Measurements from ENCODE around the gene TGOLN2. TPM values are rescaled to one million over a fixed set of nuclear protein-coding genes. Genes with fewer than 3 reads are reported as not detected.
A peak's percentile ranks its signal among the peaks of the same experiment; 100 is the strongest.

Gene TGOLN2
- total and polyA plus RNA-seq, 2 of the 13 experiments (the other 11 are each of a cell fraction or from before 2014, with no cell fraction given) = 99.6 to 155 TPM

DNA sequence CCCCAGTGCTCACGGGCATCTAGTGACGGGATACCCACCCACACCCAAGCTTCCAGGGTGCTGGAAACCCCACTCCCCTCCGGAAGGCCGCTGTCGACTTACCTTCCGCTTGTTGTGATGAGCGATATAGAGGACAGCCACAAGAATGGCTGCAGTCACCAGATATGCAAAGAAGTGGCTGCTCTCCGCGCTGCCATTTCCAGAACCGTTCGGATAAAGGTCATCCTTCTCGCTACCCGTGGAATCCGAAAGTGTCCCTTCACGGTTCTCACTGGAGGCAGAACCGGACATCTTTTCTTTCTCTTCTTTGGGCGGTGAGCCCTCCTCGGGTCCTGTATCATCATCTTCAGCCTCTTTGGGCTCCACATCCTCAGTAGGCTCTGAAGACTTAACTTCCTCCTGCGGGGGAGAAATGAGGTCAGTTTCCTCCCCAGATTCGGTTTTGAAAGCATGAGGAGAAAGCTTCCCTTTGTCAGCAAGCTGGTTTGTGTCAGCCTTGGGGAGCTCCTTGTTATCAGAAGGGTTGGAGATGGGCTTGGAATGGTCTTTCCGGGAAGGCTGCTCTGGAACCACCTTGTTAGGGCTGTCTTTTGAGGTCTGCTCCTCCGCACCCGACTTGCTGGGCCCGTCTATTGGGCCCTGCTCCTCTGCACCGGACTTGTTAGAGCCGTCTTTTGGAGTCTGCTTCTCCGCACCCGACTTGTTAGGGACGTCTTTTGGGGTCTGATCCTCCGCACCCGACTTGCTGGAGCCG lies 1.2 kb downstream of the TGOLN2 start (continued):
- TF ChIP-seq ELF1 (CRISPR knock-in tag; IDR thresholded peaks at IDR 0.05) = no peak; the same call in 1 of the 2 replicates
- TF ChIP-seq NR1H2 (CRISPR knock-in tag; IDR thresholded peaks at IDR 0.05; ENCODE audit: borderline replicate concordance, low read depth) = no peak
- no peak for TF ChIP-seq ZNF331 (CRISPR knock-in tag; IDR thresholded peaks at IDR 0.05)
- TF ChIP-seq RXRB (CRISPR knock-in tag; IDR thresholded peaks at IDR 0.05; ENCODE audit: borderline replicate concordance) = no peak
- TF ChIP-seq SATB2 (CRISPR knock-in tag; IDR thresholded peaks at IDR 0.05) = no peak
- TF ChIP-seq, protein P1, sequence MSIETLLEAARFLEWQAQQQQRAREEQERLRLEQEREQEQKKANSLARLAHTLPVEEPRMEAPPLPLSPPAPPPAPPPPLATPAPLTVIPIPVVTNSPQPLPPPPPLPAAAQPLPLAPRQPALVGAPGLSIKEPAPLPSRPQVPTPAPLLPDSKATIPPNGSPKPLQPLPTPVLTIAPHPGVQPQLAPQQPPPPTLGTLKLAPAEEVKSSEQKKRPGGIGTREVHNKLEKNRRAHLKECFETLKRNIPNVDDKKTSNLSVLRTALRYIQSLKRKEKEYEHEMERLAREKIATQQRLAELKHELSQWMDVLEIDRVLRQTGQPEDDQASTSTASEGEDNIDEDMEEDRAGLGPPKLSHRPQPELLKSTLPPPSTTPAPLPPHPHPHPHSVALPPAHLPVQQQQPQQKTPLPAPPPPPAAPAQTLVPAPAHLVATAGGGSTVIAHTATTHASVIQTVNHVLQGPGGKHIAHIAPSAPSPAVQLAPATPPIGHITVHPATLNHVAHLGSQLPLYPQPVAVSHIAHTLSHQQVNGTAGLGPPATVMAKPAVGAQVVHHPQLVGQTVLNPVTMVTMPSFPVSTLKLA (IDR thresholded peaks at IDR 0.05) = no peak
- TF ChIP-seq SRY (CRISPR knock-in tag; IDR thresholded peaks at IDR 0.05) = peak; percentile 45; the same call in 1 of the 2 replicates
- no peak for TF ChIP-seq ZNF367 (CRISPR knock-in tag; IDR thresholded peaks at IDR 0.05; ENCODE audit: borderline replicate concordance)
- no peak for TF ChIP-seq HNF4A (CRISPR knock-in tag; IDR thresholded peaks at IDR 0.05)
- TF ChIP-seq, protein P2, sequence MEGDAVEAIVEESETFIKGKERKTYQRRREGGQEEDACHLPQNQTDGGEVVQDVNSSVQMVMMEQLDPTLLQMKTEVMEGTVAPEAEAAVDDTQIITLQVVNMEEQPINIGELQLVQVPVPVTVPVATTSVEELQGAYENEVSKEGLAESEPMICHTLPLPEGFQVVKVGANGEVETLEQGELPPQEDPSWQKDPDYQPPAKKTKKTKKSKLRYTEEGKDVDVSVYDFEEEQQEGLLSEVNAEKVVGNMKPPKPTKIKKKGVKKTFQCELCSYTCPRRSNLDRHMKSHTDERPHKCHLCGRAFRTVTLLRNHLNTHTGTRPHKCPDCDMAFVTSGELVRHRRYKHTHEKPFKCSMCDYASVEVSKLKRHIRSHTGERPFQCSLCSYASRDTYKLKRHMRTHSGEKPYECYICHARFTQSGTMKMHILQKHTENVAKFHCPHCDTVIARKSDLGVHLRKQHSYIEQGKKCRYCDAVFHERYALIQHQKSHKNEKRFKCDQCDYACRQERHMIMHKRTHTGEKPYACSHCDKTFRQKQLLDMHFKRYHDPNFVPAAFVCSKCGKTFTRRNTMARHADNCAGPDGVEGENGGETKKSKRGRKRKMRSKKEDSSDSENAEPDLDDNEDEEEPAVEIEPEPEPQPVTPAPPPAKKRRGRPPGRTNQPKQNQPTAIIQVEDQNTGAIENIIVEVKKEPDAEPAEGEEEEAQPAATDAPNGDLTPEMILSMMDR (CRISPR knock-in tag; IDR thresholded peaks at IDR 0.05) = no peak
- TF ChIP-seq XRCC5 (optimal IDR thresholded peaks at IDR 0.05; ENCODE audit: low read length) = no peak
- no peak; the same call in 1 of the 2 replicates for TF ChIP-seq ERF (CRISPR knock-in tag; IDR thresholded peaks at IDR 0.05)
- 0 out of 2 replicates have a peak, but pooled peaks have one; percentile 46 for TF ChIP-seq SIX1 (CRISPR knock-in tag; IDR thresholded peaks at IDR 0.05; ENCODE audit: borderline replicate concordance)
- TF ChIP-seq ZBTB8A (CRISPR knock-in tag; IDR thresholded peaks at IDR 0.05; ENCODE audit: borderline replicate concordance, low read depth) = 0 out of 2 replicates have a peak, but pooled peaks have one; percentile 60
- no peak for TF ChIP-seq MIER2 (CRISPR knock-in tag; IDR thresholded peaks at IDR 0.05)
- TF ChIP-seq, protein P3, sequence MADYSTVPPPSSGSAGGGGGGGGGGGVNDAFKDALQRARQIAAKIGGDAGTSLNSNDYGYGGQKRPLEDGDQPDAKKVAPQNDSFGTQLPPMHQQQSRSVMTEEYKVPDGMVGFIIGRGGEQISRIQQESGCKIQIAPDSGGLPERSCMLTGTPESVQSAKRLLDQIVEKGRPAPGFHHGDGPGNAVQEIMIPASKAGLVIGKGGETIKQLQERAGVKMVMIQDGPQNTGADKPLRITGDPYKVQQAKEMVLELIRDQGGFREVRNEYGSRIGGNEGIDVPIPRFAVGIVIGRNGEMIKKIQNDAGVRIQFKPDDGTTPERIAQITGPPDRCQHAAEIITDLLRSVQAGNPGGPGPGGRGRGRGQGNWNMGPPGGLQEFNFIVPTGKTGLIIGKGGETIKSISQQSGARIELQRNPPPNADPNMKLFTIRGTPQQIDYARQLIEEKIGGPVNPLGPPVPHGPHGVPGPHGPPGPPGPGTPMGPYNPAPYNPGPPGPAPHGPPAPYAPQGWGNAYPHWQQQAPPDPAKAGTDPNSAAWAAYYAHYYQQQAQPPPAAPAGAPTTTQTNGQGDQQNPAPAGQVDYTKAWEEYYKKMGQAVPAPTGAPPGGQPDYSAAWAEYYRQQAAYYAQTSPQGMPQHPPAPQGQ (CRISPR knock-in tag; IDR thresholded peaks at IDR 0.05; ENCODE audit: borderline replicate concordance) = no peak
- TF ChIP-seq, protein P4, sequence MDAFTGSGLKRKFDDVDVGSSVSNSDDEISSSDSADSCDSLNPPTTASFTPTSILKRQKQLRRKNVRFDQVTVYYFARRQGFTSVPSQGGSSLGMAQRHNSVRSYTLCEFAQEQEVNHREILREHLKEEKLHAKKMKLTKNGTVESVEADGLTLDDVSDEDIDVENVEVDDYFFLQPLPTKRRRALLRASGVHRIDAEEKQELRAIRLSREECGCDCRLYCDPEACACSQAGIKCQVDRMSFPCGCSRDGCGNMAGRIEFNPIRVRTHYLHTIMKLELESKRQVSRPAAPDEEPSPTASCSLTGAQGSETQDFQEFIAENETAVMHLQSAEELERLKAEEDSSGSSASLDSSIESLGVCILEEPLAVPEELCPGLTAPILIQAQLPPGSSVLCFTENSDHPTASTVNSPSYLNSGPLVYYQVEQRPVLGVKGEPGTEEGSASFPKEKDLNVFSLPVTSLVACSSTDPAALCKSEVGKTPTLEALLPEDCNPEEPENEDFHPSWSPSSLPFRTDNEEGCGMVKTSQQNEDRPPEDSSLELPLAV (CRISPR knock-in tag; conservative IDR thresholded peaks at IDR 0.05; ENCODE audit: low read depth) = no peak
- TF ChIP-seq, protein P5, sequence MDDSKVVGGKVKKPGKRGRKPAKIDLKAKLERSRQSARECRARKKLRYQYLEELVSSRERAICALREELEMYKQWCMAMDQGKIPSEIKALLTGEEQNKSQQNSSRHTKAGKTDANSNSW (CRISPR knock-in tag; IDR thresholded peaks at IDR 0.05; ENCODE audit: borderline replicate concordance) = no peak
- TF ChIP-seq ZNF232 (CRISPR knock-in tag; IDR thresholded peaks at IDR 0.05; ENCODE audit: borderline replicate concordance) = no peak; the same call in 1 of the 2 replicates
- TF ChIP-seq RBFOX2 (IDR thresholded peaks at IDR 0.05; ENCODE audit: low read depth, low read length) = peak; percentile 41; the same call in 1 of the 2 replicates
- TF ChIP-seq, protein P6, sequence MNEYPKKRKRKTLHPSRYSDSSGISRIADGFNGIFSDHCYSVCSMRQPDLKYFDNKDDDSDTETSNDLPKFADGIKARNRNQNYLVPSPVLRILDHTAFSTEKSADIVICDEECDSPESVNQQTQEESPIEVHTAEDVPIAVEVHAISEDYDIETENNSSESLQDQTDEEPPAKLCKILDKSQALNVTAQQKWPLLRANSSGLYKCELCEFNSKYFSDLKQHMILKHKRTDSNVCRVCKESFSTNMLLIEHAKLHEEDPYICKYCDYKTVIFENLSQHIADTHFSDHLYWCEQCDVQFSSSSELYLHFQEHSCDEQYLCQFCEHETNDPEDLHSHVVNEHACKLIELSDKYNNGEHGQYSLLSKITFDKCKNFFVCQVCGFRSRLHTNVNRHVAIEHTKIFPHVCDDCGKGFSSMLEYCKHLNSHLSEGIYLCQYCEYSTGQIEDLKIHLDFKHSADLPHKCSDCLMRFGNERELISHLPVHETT (CRISPR knock-in tag; conservative IDR thresholded peaks at IDR 0.05) = no peak

Measured in HepG2 (cell line).